Left ventricle myocardium inferior (tissue), 1 donor: ENCODE data around the gene WBP11. TPM values are rescaled to one million over a fixed set of nuclear protein-coding genes. Genes with fewer than 3 reads are reported as not detected.
A peak's percentile ranks its signal among the peaks of the same experiment; 100 is the strongest.
"Not testable (repeated sequence)": the region's sequence is repeated elsewhere in the genome, so short reads cannot be mapped to it uniquely, and the experiment has no call there.

Experiments used
- DNase-seq: peaks from one replicate; pipeline ENCODE4 v3.0.0-alpha.2; 2020
- H3K27ac ChIP-seq: fragments of 200-600 bp; replicated peaks from 2 replicates; pipeline ENCODE4 v1.8.0; 2021
- H3K27me3 ChIP-seq: fragments of 200-600 bp; 2 replicates; pipeline ENCODE4 v1.8.0; 2021; ENCODE audit warnings: low read depth
- H3K36me3 ChIP-seq: fragments of 200-600 bp; 2 replicates; pipeline ENCODE4 v1.8.0; 2021
- H3K4me1 ChIP-seq: fragments of 200-600 bp; 2 replicates; pipeline ENCODE4 v1.8.0; 2021
- H3K4me3 ChIP-seq: fragments of 200-600 bp; 2 replicates; pipeline ENCODE4 v1.8.0; 2021; ENCODE audit warnings: mild to moderate bottlenecking, moderate library complexity
- H3K9me3 ChIP-seq: fragments of 200-600 bp; replicated peaks from 2 replicates; pipeline ENCODE4 v1.8.0; 2021
- intact Hi-C: fragments of 100-400 bp; cut with micrococcal nuclease; formaldehyde crosslinking; loops from one replicate; pipeline ENCODE4 v1.11.0; 2022
- total RNA-seq: library from RNA; stranded (reverse); fragmentation: NEBNext Ultra II Directional; extraction: Animal tissue kit (Norgen Biotek cat#: 25700); gene quantifications from one replicate; pipeline ENCODE4 v1.2.1, GENCODE V29; 2021
- TF ChIP-seq, protein P1 (sequence below): fragments of 200-600 bp; IDR thresholded peaks from 2 replicates; pipeline ENCODE4 v1.8.0; 2021; ENCODE audit warnings: antibody characterized with exemption, mild to moderate bottlenecking, borderline replicate concordance
- donor health status: DM: no; HTN: yes; CAD: no; lungs with severe emphysema.

The WBP11 gene
- total RNA-seq, 1 donor from 2014 or later = 49.7 TPM

DNA sequence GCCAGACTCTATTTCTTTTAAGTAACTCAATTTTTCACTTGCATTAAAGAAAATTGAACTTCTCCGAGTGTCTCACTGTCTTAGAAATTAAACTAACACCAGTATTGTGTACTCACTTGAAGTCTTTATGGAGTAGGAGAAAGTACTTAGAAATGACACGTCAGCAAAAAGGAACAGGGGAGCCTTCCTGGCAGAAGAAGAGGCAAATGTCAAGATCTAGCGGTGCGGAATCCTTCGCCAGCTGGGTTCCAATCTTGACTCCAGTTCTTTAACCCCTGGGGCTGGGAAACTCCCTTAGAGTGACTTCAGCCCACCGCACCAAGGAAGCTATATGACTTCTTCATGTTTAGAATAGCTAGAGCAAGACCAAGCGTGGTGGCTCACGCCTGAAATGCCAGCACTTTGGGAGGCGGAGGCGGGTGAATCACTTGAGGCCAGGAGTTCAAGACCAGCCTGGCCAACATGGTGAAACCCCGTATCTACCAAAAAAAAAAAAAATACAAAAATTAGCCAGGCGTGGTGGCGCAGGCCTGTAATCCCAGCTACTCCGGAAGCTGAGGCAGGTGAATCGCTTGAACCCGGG, 34.4 kb downstream of the WBP11 start:
- Histone ChIP-seq H3K27ac (peak overlapping the region; percentile 95), H3K27me3 (no peaks in the 10 kb centered on the region), H3K9me3 (peaks cover 23% of the 10 kb centered on the region), H3K36me3 (peaks cover 27% of the 10 kb centered on the region), H3K4me1 (peaks cover 46% of the 10 kb centered on the region), H3K4me3 (peak overlapping the region; percentile 77)
- intact Hi-C loops = no loop called here
- DNase-seq = no peak
- TF ChIP-seq, protein P1, sequence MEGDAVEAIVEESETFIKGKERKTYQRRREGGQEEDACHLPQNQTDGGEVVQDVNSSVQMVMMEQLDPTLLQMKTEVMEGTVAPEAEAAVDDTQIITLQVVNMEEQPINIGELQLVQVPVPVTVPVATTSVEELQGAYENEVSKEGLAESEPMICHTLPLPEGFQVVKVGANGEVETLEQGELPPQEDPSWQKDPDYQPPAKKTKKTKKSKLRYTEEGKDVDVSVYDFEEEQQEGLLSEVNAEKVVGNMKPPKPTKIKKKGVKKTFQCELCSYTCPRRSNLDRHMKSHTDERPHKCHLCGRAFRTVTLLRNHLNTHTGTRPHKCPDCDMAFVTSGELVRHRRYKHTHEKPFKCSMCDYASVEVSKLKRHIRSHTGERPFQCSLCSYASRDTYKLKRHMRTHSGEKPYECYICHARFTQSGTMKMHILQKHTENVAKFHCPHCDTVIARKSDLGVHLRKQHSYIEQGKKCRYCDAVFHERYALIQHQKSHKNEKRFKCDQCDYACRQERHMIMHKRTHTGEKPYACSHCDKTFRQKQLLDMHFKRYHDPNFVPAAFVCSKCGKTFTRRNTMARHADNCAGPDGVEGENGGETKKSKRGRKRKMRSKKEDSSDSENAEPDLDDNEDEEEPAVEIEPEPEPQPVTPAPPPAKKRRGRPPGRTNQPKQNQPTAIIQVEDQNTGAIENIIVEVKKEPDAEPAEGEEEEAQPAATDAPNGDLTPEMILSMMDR = no peak

DNA sequence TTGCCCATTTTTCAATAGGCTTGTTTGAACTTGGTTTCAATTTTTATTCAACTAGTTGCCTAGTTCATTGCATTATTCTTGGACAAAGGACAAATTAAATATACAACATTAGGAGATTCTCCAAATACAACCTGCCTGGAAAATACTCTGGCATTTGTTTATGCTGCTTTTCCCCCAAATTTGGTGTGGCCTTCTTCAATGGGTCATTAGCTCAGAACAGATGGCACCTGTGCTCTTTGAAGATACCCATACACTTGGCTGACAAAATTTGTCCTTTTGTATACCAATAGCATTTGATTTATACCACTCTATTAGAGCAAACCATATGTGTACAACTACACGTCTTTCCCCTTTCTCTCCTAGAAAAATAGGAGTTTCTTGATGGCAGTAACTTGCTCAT, 35.7 kb downstream of the WBP11 start:
- H3K4me3 ChIP-seq = peak overlapping the region; percentile 77

DNA sequence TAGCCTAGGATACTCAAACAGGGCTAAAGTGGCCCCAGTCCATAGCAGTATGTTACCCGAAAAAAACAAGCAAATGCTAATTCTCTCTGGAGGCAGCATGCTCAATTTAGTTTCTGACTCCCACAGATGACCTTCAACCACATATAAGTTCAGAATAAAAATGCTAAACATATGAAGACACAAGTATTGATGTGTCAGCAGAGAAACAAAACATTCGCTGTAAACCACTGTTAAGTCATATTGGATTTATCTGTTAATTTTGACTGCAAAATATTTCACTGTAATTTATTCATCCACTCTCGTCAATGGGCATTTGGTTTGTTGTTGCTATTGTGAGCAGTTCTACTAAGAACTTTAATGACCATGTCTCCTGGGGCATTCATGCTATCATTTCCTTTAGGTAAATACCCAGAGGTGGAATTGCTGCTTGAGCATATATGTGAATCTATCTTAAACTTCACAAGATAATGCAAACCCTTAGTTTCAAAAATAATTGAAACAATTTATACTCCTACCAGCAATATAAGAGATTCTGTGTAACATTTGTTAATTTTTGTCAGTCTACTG, 36.5 kb downstream of the WBP11 start:
- DNase-seq = no peak
- Histone ChIP-seq H3K36me3 (peaks cover 34% of the 10 kb centered on the region), H3K4me3 (no peak overlapping the region), H3K4me1 (peaks cover 39% of the 10 kb centered on the region), H3K27me3 (no peaks in the 10 kb centered on the region), H3K9me3 (peaks cover 23% of the 10 kb centered on the region), H3K27ac (no peak overlapping the region)
- TF ChIP-seq, protein P1 = no peak
- intact Hi-C loops = no loop called here

More for the DNA sequence above, 35.7 kb downstream of the WBP11 start:
- H3K27me3 ChIP-seq = no peaks in the 10 kb centered on the region
- H3K36me3 ChIP-seq = peaks cover 27% of the 10 kb centered on the region
- no peak overlapping the region for H3K27ac ChIP-seq
- H3K9me3 ChIP-seq = peaks cover 23% of the 10 kb centered on the region
- TF ChIP-seq, protein P1 = no peak
- DNase-seq = no peak
- peaks cover 39% of the 10 kb centered on the region for H3K4me1 ChIP-seq
- intact Hi-C loops = no loop called here

DNA sequence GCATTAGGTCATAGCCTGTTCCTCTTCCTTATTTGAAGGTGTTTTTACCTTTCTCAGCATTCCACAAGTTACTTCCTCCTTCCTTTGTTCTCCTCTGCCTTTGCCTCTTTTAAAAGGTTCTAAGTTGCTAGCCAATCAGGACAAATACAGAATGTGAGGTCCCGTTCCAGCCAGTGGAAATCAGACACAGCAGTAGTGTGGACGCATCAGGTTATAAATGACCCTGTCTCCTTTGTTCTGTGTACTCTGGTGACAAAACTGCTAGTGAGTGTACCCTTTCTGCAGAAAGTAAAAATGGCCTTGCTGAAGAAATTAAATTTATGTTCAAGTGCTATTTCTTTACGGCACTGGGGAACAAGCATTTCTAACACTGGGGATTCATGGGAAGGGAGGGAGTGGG, 37.3 kb downstream of the WBP11 start:
- H3K4me3 ChIP-seq, H3K27ac ChIP-seq, intact Hi-C loops, H3K27me3 ChIP-seq, DNase-seq: not testable (repeated sequence)
- peaks cover 34% of the 10 kb centered on the region for H3K36me3 ChIP-seq
- peaks cover 23% of the 10 kb centered on the region for H3K9me3 ChIP-seq
- H3K4me1 ChIP-seq = peaks cover 34% of the 10 kb centered on the region

DNA sequence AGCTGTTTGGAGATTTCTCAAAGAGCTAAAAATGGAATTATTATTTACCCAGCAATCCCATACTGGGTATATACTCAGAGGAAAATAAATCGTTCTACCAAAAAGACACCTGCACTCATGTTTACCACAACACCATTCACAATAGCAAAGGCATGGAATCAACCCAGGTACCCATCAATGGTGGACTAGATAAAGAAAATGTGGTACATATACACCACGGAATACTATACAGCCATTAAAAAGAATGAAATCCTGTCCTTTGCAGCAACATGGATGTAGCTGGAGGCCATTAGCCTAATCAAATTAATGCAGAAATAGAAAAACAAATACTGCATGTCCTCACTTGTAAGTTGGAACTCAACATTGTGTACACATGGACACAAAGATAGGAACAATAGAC, 37.9 kb downstream of the WBP11 start:
- intact Hi-C loops = no loop called here

DNA sequence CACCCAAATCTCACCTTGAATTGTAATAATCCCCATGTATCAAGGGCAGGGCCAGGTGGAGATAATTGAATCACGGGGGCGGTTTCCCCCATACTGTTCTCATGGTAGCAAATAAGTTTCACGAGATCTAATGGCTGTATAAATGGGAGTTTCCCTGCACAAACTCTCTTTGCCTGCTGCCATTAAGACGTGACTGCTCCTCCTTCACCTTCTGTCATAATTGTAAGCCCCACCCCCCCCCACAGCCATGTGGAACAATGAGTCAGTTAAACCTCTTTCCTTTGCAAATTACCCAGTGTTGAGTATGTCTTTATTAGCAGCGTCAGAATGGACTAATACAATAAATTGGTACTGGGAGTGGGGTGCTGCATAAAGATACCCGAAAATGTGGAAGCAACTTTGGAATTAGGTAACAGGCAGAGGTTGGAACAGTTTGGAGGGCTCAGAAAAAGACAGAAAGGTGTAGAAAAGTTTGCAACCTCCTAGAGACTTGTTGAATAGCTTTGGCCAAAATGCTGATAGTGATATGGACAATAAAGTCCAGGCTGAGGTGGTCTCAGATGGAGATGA, 43.5 kb downstream of the WBP11 start:
- H3K27ac ChIP-seq, H3K9me3 ChIP-seq, intact Hi-C loops, H3K36me3 ChIP-seq, DNase-seq, H3K4me1 ChIP-seq, H3K27me3 ChIP-seq, H3K4me3 ChIP-seq: not testable (repeated sequence)

More for the DNA sequence above, 37.9 kb downstream of the WBP11 start:
- H3K9me3 ChIP-seq = peaks cover 23% of the 10 kb centered on the region
- H3K27ac ChIP-seq = no peak overlapping the region
- H3K36me3 ChIP-seq = peaks cover 34% of the 10 kb centered on the region
- H3K27me3 ChIP-seq = no peaks in the 10 kb centered on the region
- H3K4me3 ChIP-seq = no peak overlapping the region
- no peak for DNase-seq
- H3K4me1 ChIP-seq = peaks cover 27% of the 10 kb centered on the region
- TF ChIP-seq, protein P1 = no peak
